Measurements from ENCODE around the gene STRBP.
"Not testable (repeated sequence)": the region's sequence is repeated elsewhere in the genome, so short reads cannot be mapped to it uniquely, and the experiment has no call there.

Gene STRBP

DNA sequence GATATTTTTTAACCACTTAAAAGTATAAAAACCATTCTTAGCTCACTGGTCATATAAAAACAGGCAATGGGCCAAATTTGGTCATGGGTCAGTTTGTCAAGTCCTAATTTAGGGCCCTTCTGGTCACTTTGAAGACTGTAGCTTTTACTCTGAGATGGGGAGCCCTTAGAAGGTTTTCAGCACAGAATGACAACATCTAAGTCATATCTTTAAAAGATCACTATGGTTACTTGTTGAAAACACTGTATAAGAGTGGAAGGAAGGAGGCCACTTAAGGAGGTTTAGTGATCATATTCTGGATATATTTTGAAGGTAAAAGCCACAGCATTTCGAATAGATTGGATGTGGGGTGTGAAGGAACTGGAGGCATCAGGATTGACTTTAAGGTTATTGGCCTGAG, 76.7 kb downstream of the STRBP start:
- TF ChIP-seq ELF4 (IDR thresholded peaks at IDR 0.05) (no peak), ZNF384 (IDR thresholded peaks at IDR 0.05) (no peak), ARNT (IDR thresholded peaks at IDR 0.05) (no peak), FOXM1 (IDR thresholded peaks at IDR 0.05; ENCODE audit: borderline replicate concordance) (no peak), SUZ12 (IDR thresholded peaks at IDR 0.05) (no peak), BHLHE40 (IDR thresholded peaks at IDR 0.05; ENCODE audit: borderline replicate concordance) (no peak), FOXK2 (IDR thresholded peaks at IDR 0.05) (no peak), FOXA1 (IDR thresholded peaks at IDR 0.05) (no peak), TARDBP (IDR thresholded peaks at IDR 0.05) (no peak), LEF1 (IDR thresholded peaks at IDR 0.05; ENCODE audit: borderline replicate concordance) (no peak), SP1 (IDR thresholded peaks at IDR 0.05) (no peak), NFRKB (IDR thresholded peaks at IDR 0.05) (no peak), HDGF (IDR thresholded peaks at IDR 0.05; ENCODE audit: borderline replicate concordance) (no peak)
- TF ChIP-seq, protein P1, sequence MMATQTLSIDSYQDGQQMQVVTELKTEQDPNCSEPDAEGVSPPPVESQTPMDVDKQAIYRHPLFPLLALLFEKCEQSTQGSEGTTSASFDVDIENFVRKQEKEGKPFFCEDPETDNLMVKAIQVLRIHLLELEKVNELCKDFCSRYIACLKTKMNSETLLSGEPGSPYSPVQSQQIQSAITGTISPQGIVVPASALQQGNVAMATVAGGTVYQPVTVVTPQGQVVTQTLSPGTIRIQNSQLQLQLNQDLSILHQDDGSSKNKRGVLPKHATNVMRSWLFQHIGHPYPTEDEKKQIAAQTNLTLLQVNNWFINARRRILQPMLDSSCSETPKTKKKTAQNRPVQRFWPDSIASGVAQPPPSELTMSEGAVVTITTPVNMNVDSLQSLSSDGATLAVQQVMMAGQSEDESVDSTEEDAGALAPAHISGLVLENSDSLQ (IDR thresholded peaks at IDR 0.05), result no peak
- ChIA-PET POLR2A (no interaction called here), CTCF (no interaction called here)
- no peak for DNase-seq (ENCODE audit: extremely low spot score)

DNA sequence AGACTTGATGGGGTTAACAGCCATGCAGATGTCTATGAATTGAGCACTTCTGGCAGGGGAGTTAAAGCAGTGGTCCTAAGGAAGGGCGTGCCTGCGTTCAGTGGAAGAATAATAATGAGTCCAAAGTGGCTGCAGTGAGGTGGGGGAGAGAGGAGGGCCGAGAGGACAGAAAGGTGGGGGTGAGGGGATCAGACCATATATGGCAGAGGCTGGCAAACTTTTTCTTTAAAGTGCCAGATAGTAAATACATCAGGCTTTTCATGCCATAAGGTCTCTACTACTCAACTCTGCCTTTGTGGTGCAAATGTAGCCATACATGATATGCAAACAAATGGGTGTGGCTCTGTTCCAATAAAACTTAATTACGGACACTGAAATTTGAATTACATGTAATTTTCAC, 77.1 kb downstream of the STRBP start:
- CTCF ChIA-PET, result no interaction called here
- DNase-seq (ENCODE audit: extremely low spot score), result no peak
- POLR2A ChIA-PET, result no interaction called here
- TF ChIP-seq NFRKB (IDR thresholded peaks at IDR 0.05), result no peak

DNA sequence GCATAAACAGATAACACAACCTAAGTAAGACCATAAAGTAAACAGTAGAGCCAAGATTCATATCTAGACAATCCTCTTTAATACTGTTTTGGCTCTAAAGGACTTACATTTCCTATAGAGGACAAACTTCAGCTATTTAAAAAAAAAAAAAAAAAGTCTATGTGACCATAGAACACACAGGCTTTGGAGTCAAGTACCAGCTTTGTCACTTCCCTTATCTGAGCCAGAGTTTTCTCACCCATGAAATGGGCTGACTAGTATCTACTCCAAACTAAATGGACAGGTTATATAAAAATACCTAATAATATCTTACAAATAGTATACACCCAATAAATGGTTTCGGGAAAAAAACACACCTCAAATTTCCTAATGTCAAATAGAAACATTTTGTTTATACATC, 81.3 kb downstream of the STRBP start:
- POLR2A ChIA-PET, result no interaction called here
- CTCF ChIA-PET, result no interaction called here
- no peak for DNase-seq (ENCODE audit: extremely low spot score)
- TF ChIP-seq FOXM1 (IDR thresholded peaks at IDR 0.05; ENCODE audit: borderline replicate concordance) (no peak), FOXK2 (IDR thresholded peaks at IDR 0.05) (no peak), FOXA1 (IDR thresholded peaks at IDR 0.05) (no peak), ZNF384 (IDR thresholded peaks at IDR 0.05) (no peak), LEF1 (IDR thresholded peaks at IDR 0.05; ENCODE audit: borderline replicate concordance) (no peak), HDGF (IDR thresholded peaks at IDR 0.05; ENCODE audit: borderline replicate concordance) (no peak), BHLHE40 (IDR thresholded peaks at IDR 0.05; ENCODE audit: borderline replicate concordance) (no peak), ELF4 (IDR thresholded peaks at IDR 0.05) (no peak), NFRKB (IDR thresholded peaks at IDR 0.05) (no peak), ARNT (IDR thresholded peaks at IDR 0.05) (no peak), L3MBTL2 (conservative IDR thresholded peaks at IDR 0.05) (no peak), CTBP1 (IDR thresholded peaks at IDR 0.05; ENCODE audit: borderline replicate concordance) (no peak), TARDBP (IDR thresholded peaks at IDR 0.05) (no peak), SP1 (IDR thresholded peaks at IDR 0.05) (no peak), SUZ12 (IDR thresholded peaks at IDR 0.05) (no peak)
- TF ChIP-seq, protein P1 (IDR thresholded peaks at IDR 0.05), result no peak

DNA sequence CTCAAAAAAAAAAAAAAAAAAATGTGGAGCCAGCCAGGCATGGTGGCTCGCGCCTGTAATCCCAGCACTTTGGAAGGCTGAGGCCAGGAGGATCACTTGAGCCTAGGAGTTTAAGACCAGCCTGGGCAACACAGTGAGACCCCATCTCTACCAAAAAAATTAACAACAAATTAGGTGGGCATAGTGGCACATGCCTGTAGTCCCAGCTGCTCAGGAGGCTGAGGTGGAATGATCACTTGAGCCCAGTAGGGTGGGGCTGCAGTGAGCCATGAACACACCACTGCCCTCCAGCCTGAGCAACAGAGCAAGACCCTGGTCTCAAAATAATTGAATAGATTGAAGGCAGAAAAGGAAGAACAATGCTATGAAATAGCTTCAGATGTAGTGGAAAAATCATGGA, 82.4 kb downstream of the STRBP start:
- DNase-seq (ENCODE audit: extremely low spot score); POLR2A ChIA-PET; CTCF ChIA-PET: not testable (repeated sequence)

DNA sequence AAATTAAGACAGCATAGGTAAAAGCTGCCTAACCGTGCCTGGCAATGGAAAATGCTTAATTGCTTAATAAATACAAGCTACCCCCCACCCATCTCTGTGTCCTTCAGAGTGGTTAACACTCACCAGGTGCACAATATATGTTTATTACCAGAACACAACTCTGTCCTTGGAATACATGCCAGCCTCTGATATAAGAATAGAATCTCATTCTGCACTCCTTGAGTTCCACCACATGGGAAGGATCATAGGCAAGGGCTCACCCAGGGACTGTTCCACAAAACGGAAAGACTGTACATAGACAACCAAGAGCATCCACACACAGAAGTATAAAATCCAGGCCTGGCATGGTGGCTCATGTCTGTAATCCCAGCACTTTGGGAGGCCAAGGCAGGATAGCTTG, 91.4 kb downstream of the STRBP start:
- TF ChIP-seq FOXA1 (IDR thresholded peaks at IDR 0.05) (no peak), ZNF384 (IDR thresholded peaks at IDR 0.05) (no peak), HDGF (IDR thresholded peaks at IDR 0.05; ENCODE audit: borderline replicate concordance) (no peak), SUZ12 (IDR thresholded peaks at IDR 0.05) (no peak), NFRKB (IDR thresholded peaks at IDR 0.05) (no peak), ARNT (IDR thresholded peaks at IDR 0.05) (no peak), ELF4 (IDR thresholded peaks at IDR 0.05) (no peak), BHLHE40 (IDR thresholded peaks at IDR 0.05; ENCODE audit: borderline replicate concordance) (no peak), FOXM1 (IDR thresholded peaks at IDR 0.05; ENCODE audit: borderline replicate concordance) (no peak)
- ChIA-PET CTCF (no interaction called here), POLR2A (no interaction called here)
- no peak for DNase-seq (ENCODE audit: extremely low spot score)

DNA sequence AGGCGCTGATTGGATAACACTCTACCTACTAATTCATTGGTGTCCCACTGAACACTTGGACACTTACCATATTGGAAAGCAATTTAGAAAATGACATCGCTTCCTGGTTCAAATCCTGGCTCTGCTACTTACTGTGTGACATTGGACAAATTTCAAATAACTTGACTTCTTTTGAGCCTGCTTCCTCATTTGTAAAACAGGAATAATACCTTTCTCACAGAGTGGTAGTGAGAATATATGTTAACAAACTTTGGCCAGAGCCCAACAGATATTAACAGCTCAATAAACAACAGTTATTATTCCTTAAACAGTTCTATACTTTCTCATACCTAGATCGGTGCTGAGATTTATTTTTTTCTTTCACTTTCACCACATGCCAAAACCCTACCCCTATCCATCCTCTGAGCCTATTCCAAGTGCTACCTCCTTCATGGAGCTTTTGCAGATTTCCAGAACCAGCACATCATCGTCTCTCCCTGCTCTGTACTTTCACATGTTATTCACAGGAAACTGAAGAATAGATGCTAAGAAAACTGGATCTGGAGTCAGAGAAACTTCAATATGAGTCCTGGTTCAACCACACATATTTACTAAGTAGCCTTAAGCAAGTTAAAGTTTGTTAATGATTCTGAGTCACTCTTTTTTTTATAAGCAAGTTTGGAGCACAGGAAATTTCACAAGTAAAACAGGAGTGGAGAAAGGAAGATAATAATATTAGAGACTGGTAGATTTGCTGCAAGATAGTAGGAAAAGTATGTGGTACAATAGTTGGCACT, 92.3 kb downstream of the STRBP start:
- TF ChIP-seq HDGF (IDR thresholded peaks at IDR 0.05; ENCODE audit: borderline replicate concordance) (no peak), ELF4 (IDR thresholded peaks at IDR 0.05) (no peak), FOXM1 (IDR thresholded peaks at IDR 0.05; ENCODE audit: borderline replicate concordance) (no peak), ZNF384 (IDR thresholded peaks at IDR 0.05) (no peak), BHLHE40 (IDR thresholded peaks at IDR 0.05; ENCODE audit: borderline replicate concordance) (no peak), NFRKB (IDR thresholded peaks at IDR 0.05) (no peak), TARDBP (IDR thresholded peaks at IDR 0.05) (no peak), FOXK2 (IDR thresholded peaks at IDR 0.05) (no peak), SP1 (IDR thresholded peaks at IDR 0.05) (no peak), ARNT (IDR thresholded peaks at IDR 0.05) (no peak), SUZ12 (IDR thresholded peaks at IDR 0.05) (no peak), FOXA1 (IDR thresholded peaks at IDR 0.05) (no peak)
- ChIA-PET CTCF (no interaction called here), POLR2A (no interaction called here)
- DNase-seq (ENCODE audit: extremely low spot score), result no peak

DNA sequence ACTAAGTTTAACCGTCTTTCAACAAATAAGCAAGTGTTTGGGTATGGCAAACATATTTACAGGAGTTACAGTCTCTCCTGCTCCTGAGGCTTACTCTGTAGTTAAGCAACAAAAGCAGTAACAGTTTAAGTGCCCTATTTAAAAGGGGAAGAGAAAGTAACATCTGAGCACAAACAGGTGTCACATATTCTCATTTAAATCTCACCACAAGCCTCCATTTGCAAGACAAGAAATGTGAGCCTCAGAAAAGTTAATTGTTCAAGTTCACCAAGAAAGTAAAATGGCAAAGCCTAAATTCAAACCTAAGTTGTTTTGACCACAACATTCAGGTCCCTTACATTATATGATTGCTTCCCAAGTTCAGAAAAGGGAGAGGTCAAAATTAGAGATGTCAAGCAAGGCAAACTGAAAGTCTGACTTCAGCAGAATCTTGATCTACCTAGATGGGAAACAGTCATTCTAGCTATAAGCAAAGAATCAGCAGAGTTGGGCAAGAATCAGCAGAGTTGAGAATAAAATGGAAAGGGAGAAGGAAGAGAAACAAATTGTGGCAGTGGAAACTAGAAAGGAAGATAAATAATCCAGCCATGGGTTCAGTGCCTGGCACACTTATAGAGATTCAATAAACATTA, 93.4 kb downstream of the STRBP start:
- DNase-seq (ENCODE audit: extremely low spot score), result no peak
- POLR2A ChIA-PET, result no interaction called here
- CTCF ChIA-PET, result no interaction called here

More for the DNA sequence above, 93.4 kb downstream of the STRBP start:
- TF ChIP-seq TARDBP (IDR thresholded peaks at IDR 0.05) (no peak), NFRKB (IDR thresholded peaks at IDR 0.05) (no peak), ARNT (IDR thresholded peaks at IDR 0.05) (no peak), ELF4 (IDR thresholded peaks at IDR 0.05) (no peak), SUZ12 (IDR thresholded peaks at IDR 0.05) (no peak)

Measured in HEK293T (cell line).